ENCODE measurements around the gene SH2D7. TPM values are rescaled to one million over a fixed set of nuclear protein-coding genes. Genes with fewer than 3 reads are reported as not detected.

Gene SH2D7
- total RNA-seq, 6 donors from 2014 or later: 0.09 TPM; not detected in 5

GRCh38 chr15:78073046-78073787 lies 19.1 kb upstream of the SH2D7 start:
- WGBS, 2 donors: 84 to 85% methylated on average over 5 of the region's 5 CpGs
- H3K36me3 ChIP-seq: no peaks in the 10 kb centered on the region
- ATAC-seq (ENCODE audit: low FRiP score in 2 of 2): no peak
- TF ChIP-seq, protein P1, sequence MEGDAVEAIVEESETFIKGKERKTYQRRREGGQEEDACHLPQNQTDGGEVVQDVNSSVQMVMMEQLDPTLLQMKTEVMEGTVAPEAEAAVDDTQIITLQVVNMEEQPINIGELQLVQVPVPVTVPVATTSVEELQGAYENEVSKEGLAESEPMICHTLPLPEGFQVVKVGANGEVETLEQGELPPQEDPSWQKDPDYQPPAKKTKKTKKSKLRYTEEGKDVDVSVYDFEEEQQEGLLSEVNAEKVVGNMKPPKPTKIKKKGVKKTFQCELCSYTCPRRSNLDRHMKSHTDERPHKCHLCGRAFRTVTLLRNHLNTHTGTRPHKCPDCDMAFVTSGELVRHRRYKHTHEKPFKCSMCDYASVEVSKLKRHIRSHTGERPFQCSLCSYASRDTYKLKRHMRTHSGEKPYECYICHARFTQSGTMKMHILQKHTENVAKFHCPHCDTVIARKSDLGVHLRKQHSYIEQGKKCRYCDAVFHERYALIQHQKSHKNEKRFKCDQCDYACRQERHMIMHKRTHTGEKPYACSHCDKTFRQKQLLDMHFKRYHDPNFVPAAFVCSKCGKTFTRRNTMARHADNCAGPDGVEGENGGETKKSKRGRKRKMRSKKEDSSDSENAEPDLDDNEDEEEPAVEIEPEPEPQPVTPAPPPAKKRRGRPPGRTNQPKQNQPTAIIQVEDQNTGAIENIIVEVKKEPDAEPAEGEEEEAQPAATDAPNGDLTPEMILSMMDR (IDR thresholded peaks at IDR 0.05): no peak
- no peak for TF ChIP-seq POLR2A (IDR thresholded peaks at IDR 0.05)
- TF ChIP-seq POLR2AphosphoS5 (IDR thresholded peaks at IDR 0.05): no peak
- TF ChIP-seq EP300 (IDR thresholded peaks at IDR 0.05): no peak
- peaks cover 70 to 93% (median 85%) of the 10 kb centered on the region in 4 donors for H3K4me1 ChIP-seq
- DNase-seq: no peak
- no peak overlapping the region for H3K4me3 ChIP-seq
- no peaks in the 10 kb centered on the region for H3K9me3 ChIP-seq
- H3K27me3 ChIP-seq: no peaks in the 10 kb centered on the region
- H3K27ac ChIP-seq: peak overlapping the region; percentile 94 to 97 (median 96)

GRCh38 chr15:78075490-78076230 lies 16.7 kb upstream of the SH2D7 start:
- 19 to 23% methylated on average over 6 to 7 of the region's 7 CpGs for whole genome bisulfite sequencing, 2 donors
- TF ChIP-seq EP300 (IDR thresholded peaks at IDR 0.05) (no peak), POLR2AphosphoS5 (IDR thresholded peaks at IDR 0.05) (peak in 1 of 2 donors; percentile 42), POLR2A (IDR thresholded peaks at IDR 0.05) (peak in 1 of 4 donors; percentile 61)
- TF ChIP-seq, protein P1 (IDR thresholded peaks at IDR 0.05): no peak
- DNase-seq: peak in 1 of 2 donors; percentile 76

GRCh38 chr15:78076231-78077052 lies 15.9 kb upstream of the SH2D7 start:
- WGBS, 2 donors: 27 to 38% methylated on average over 15 to 16 of the region's 17 CpGs
- ATAC-seq (ENCODE audit: low FRiP score in 2 of 2) (peak; percentile 7 to 20), DNase-seq (no peak)
- Histone ChIP-seq H3K4me1 (peaks cover 39 to 71% (median 62%) of the 10 kb centered on the region in 4 donors), H3K27me3 (no peaks in the 10 kb centered on the region), H3K27ac (peak overlapping the region; percentile 94 to 97 (median 96)), H3K4me3 (peak overlapping the region; percentile 93 to 98 (median 96)), H3K9me3 (no peaks in the 10 kb centered on the region), H3K36me3 (no peaks in the 10 kb centered on the region)
- no peak for TF ChIP-seq EP300 (IDR thresholded peaks at IDR 0.05)
- TF ChIP-seq POLR2AphosphoS5 (IDR thresholded peaks at IDR 0.05): no peak
- no peak for TF ChIP-seq POLR2A (IDR thresholded peaks at IDR 0.05)
- TF ChIP-seq, protein P1 (IDR thresholded peaks at IDR 0.05): peak in 1 of 6 experiments; percentile 16

More at GRCh38 chr15:78075490-78076230, 16.7 kb upstream of the SH2D7 start:
- Histone ChIP-seq H3K27me3 (no peaks in the 10 kb centered on the region), H3K36me3 (no peaks in the 10 kb centered on the region), H3K9me3 (no peaks in the 10 kb centered on the region), H3K4me1 (peaks cover 47 to 79% (median 68%) of the 10 kb centered on the region in 4 donors), H3K27ac (peak overlapping the region; percentile 94 to 97 (median 96)), H3K4me3 (peak overlapping the region; percentile 93 to 98 (median 96))
- peak; percentile 70 to 86 for ATAC-seq (ENCODE audit: low FRiP score in 2 of 2)

DNA sequence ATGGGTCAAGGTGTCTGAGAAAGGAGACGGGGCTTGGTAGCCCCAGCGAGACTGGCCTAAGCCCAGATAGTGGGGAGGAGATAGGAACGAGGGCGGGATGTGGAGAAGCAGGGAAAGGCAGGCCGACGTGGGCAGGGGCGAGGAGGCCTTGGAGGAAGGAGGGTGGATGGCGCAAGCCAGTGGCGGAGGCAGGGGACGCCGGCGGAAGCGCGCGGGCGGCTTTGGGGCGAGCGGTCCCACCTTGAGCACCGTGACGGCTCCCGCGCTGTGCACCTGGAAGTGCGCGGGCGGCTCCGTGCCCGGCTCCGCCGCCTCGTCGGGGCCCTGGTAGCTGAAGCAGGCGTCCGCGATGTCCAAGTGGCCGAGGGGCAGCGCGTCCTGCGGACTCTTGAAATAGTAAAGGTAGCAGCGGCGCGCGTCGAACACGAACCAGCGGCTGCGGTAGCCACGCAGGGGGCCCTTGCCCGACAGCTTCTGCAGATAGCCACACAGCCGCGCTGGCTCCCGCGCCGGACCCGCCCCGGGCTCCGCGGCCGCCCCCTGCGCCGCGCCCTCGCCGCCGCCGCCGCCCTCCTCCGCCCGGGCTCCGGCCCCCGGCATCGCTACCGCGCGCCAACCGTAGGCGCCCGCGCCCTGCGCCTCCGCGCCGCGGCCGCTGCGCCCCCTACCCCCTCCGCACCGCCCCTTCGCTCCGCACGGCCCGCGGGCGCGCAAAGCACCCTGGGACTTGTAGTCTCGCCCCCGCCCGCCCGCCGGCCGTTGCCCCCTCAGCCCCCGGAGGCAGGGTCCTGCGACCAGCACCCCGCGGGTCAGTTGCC lies 15.1 kb upstream of the SH2D7 start, which contains the start of gene TBC1D2B:
TSS of gene TBC1D2B (minus strand) at position 659 of the 818 bp plus-strand sequence. CDS start at position 600, 59 bp downstream.
- 0 to 1% methylated on average over 16 to 48 of the region's 104 CpGs for WGBS, 2 donors
- ATAC-seq (ENCODE audit: low FRiP score in 2 of 2) (peak; percentile 67 to 80), DNase-seq (peak; percentile 74 to 95)
- Histone ChIP-seq H3K9me3 (no peaks in the 10 kb centered on the region), H3K4me3 (peak within 1 kb of the TSS; percentile 93 to 98 (median 96)), H3K4me1 (peaks cover 33 to 66% (median 62%) of the 10 kb centered on the region in 4 donors), H3K36me3 (no peaks in the 10 kb centered on the region), H3K27me3 (no peaks in the 10 kb centered on the region), H3K27ac (peak within 1 kb of the TSS; percentile 94 to 97 (median 96))
- TF ChIP-seq POLR2AphosphoS5 (IDR thresholded peaks at IDR 0.05) (peak in 1 of 2 donors; percentile 52), POLR2A (IDR thresholded peaks at IDR 0.05) (peak in 2 of 4 donors; percentile 58 to 65), EP300 (IDR thresholded peaks at IDR 0.05) (no peak)
- TF ChIP-seq, protein P1 (IDR thresholded peaks at IDR 0.05): peak in 2 of 6 experiments; percentile 17 to 27
